Coronary artery (tissue), 2 donors: Measurements from ENCODE around the gene PPP6R3.

Experiments
- DNase-seq: peaks from one replicate; pipeline ENCODE4 v3.0.0-alpha.2; 2017; ENCODE audit warnings: low spot score
- H3K27ac ChIP-seq, 2 donors: fragments of 200-600 bp; sonication (generic); one replicate each; pipeline ENCODE4 v1.5.1; 2016 to 2019
- H3K4me3 ChIP-seq: fragments of 200-600 bp; sonication (generic); 2 replicates; pipeline ENCODE4 v1.5.1; 2016; ENCODE audit warnings: mild to moderate bottlenecking, moderate library complexity
- TF ChIP-seq, protein P1 (sequence below): fragments of 200-600 bp; sonication (generic); IDR thresholded peaks from one replicate; pipeline ENCODE4 v1.5.1; 2019; ENCODE audit warnings: antibody characterized with exemption

The PPP6R3 gene

GRCh38 chr11:68504432-68505066 lies 44.0 kb downstream of the PPP6R3 start:
- Histone ChIP-seq H3K4me3 (no peak overlapping the region), H3K27ac (no peak overlapping the region)
- TF ChIP-seq, protein P1, sequence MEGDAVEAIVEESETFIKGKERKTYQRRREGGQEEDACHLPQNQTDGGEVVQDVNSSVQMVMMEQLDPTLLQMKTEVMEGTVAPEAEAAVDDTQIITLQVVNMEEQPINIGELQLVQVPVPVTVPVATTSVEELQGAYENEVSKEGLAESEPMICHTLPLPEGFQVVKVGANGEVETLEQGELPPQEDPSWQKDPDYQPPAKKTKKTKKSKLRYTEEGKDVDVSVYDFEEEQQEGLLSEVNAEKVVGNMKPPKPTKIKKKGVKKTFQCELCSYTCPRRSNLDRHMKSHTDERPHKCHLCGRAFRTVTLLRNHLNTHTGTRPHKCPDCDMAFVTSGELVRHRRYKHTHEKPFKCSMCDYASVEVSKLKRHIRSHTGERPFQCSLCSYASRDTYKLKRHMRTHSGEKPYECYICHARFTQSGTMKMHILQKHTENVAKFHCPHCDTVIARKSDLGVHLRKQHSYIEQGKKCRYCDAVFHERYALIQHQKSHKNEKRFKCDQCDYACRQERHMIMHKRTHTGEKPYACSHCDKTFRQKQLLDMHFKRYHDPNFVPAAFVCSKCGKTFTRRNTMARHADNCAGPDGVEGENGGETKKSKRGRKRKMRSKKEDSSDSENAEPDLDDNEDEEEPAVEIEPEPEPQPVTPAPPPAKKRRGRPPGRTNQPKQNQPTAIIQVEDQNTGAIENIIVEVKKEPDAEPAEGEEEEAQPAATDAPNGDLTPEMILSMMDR, result no peak
- no peak for DNase-seq

DNA sequence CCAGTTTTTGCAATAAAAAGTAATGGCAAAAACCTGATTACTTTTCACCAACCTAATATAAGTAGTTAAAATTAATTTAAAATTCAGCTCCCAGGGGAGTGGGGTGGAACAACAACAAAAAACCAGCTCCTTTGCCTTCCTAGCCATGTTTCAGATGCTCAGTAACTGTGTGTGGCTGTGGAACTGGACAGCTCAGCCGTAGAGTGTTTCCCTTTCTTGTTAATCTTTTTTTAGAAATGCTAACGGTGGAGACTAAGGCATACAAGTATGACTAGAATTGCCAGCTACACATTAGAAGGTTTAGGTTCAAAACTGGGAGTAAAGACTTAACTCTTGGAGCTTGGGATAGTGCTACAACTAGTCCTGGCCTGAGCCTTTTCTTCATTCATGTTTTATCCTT lies 45.0 kb downstream of the PPP6R3 start:
- TF ChIP-seq, protein P1, result no peak
- H3K27ac ChIP-seq, result no peak overlapping the region
- no peak overlapping the region for H3K4me3 ChIP-seq
- DNase-seq, result no peak

DNA sequence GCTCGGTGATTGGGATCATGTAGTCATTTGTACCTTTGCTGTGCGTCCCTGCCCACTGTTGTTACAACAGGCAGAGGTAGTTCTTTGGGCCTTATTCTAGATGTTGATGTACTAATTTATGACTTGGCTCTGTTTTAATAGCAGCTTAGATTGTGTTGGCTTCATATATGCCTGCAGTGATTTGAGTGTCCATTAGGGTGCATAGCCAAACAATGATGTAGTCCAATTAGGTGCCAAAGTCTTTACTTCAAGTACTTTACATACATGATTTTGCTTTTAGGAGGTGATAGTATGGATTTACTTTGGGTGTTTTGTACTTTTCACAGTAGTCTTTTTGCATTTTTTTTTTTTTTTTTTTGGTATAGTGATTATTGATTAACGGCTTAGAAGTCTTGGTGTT lies 46.4 kb downstream of the PPP6R3 start:
- DNase-seq, result no peak
- TF ChIP-seq, protein P1, result no peak
- Histone ChIP-seq H3K27ac (no peak overlapping the region), H3K4me3 (no peak overlapping the region)

DNA sequence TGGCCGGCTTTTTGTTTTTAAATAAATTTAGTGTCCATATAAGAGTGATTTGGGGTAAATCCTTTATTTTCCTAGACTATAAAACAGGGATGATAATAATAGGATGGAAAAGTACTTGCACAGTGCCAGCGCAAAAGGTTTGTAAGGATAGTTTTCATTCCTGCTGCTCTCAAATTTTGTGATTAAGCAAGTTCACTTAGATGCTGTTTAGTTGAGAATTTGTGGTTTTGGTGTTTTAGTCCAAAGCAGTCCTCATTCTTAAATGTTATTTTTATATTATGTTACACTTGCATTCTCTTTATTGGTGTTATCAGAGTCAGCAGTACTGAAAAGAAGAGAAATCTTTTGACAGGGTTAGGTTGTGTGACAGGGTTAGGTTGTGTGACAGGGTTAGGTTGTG lies 47.9 kb downstream of the PPP6R3 start:
- Histone ChIP-seq H3K27ac (no peak overlapping the region), H3K4me3 (no peak overlapping the region)
- DNase-seq, result no peak
- TF ChIP-seq, protein P1, result no peak

GRCh38 chr11:68509066-68509465 lies 48.5 kb downstream of the PPP6R3 start:
- no peak for DNase-seq
- Histone ChIP-seq H3K27ac (no peak overlapping the region), H3K4me3 (no peak overlapping the region)
- TF ChIP-seq, protein P1, result no peak

- TF ChIP-seq, protein P1, result no peak
- Histone ChIP-seq H3K4me3 (no peak overlapping the region), H3K27ac (no peak overlapping the region)
- DNase-seq, result no peak
Measured at GRCh38 chr11:68513930-68514487, 53.5 kb downstream of the PPP6R3 start.

GRCh38 chr11:68517121-68517741 lies 56.7 kb downstream of the PPP6R3 start:
- H3K4me3 ChIP-seq, result no peak overlapping the region
- TF ChIP-seq, protein P1, result no peak
- no peak for DNase-seq
- H3K27ac ChIP-seq, result no peak overlapping the region
